NCI-H510A treated with DMSO at 0.1 percent for 48 hours (cell line): ENCODE measurements around the gene SAV1.
"Not testable (repeated sequence)": the region's sequence is repeated elsewhere in the genome, so short reads cannot be mapped to it uniquely, and the experiment has no call there.

ENCODE experiments used
- DNase-seq: peaks from one replicate; lab custom pipeline; 2025; lab: John Stamatoyannopoulos, UW

The SAV1 gene

GRCh38 chr14:50665300-50665699 lies 2.8 kb downstream of the SAV1 start:
- DNase-seq, result not testable (repeated sequence)

- DNase-seq, result not testable (repeated sequence)
Measured at GRCh38 chr14:50664579-50664978, 3.5 kb downstream of the SAV1 start.

- DNase-seq, result no peak
Measured at GRCh38 chr14:50659327-50659974, 8.7 kb downstream of the SAV1 start.

GRCh38 chr14:50658203-50658602 lies 9.9 kb downstream of the SAV1 start:
- DNase-seq, result no peak

- no peak for DNase-seq
Measured at GRCh38 chr14:50657753-50658152, 10.4 kb downstream of the SAV1 start.

- no peak for DNase-seq
Measured at GRCh38 chr14:50656776-50657175, 11.3 kb downstream of the SAV1 start.

- DNase-seq, result no peak
Measured at GRCh38 chr14:50649691-50650090, 18.4 kb downstream of the SAV1 start.

- DNase-seq, result no peak
Measured at GRCh38 chr14:50647753-50648152, 20.4 kb downstream of the SAV1 start.

- no peak for DNase-seq
Measured at GRCh38 chr14:50647282-50647681, 20.8 kb downstream of the SAV1 start.

GRCh38 chr14:50635141-50635540 lies 33.0 kb downstream of the SAV1 start:
- no peak for DNase-seq

GRCh38 chr14:50633954-50634353 lies 34.2 kb downstream of the SAV1 start:
- DNase-seq, result no peak

- no peak for DNase-seq
Measured at GRCh38 chr14:50631408-50631821, 36.7 kb downstream of the SAV1 start.

- not testable (repeated sequence) for DNase-seq
Measured at GRCh38 chr14:50624947-50625346, 43.2 kb downstream of the SAV1 start.

- no peak for DNase-seq
Measured at GRCh38 chr14:50624447-50624846, 43.7 kb downstream of the SAV1 start.

- no peak for DNase-seq
Measured at GRCh38 chr14:50622978-50623377, 45.1 kb downstream of the SAV1 start.

GRCh38 chr14:50620341-50620740 lies 47.8 kb downstream of the SAV1 start:
- no peak for DNase-seq

GRCh38 chr14:50619569-50620141 lies 48.5 kb downstream of the SAV1 start:
- peak; percentile 16 for DNase-seq

GRCh38 chr14:50616275-50616674 lies 51.8 kb downstream of the SAV1 start:
- no peak for DNase-seq

- no peak for DNase-seq
Measured at GRCh38 chr14:50615552-50615951, 52.6 kb downstream of the SAV1 start.

- no peak for DNase-seq
Measured at GRCh38 chr14:50615056-50615455, 53.0 kb downstream of the SAV1 start.

- no peak for DNase-seq
Measured at GRCh38 chr14:50612806-50613205, 55.3 kb downstream of the SAV1 start.

GRCh38 chr14:50610465-50610864 lies 57.6 kb downstream of the SAV1 start:
- DNase-seq, result no peak

GRCh38 chr14:50608302-50608851 lies 59.7 kb downstream of the SAV1 start:
- no peak for DNase-seq

- no peak for DNase-seq
Measured at GRCh38 chr14:50607761-50608160, 60.3 kb downstream of the SAV1 start.
